HL-60/S4 treated with phorbol 12-myristate 13-acetate at 8.2 ng/mL for 4 days and 3 days (cell line): ENCODE results near the gene HS3ST4.
"Not testable (repeated sequence)": the region's sequence is repeated elsewhere in the genome, so short reads cannot be mapped to it uniquely, and the experiment has no call there.

Source experiments
- in situ Hi-C: fragments of 300-500 bp; cut with MboI; formaldehyde crosslinking; loops from 2 replicates; pipeline ENCODE4 v1.15.0; 2022; ENCODE audit warnings: low sequenced_read_pairs

The HS3ST4 gene

GRCh38 chr16:25966172-25967097 is 274.7 kb downstream of the HS3ST4 start:
- in situ Hi-C loops, result no loop called here

- in situ Hi-C loops, result no loop called here
These were observed 285.4 kb downstream of the HS3ST4 start for GRCh38 chr16:25977121-25977520.

GRCh38 chr16:25978218-25978617 is 286.5 kb downstream of the HS3ST4 start:
- in situ Hi-C loops, result no loop called here

- in situ Hi-C loops, result no loop called here
These were observed 296.3 kb downstream of the HS3ST4 start for GRCh38 chr16:25988084-25988483.

- in situ Hi-C loops, result no loop called here
These were observed 297.1 kb downstream of the HS3ST4 start for GRCh38 chr16:25988882-25989281.

GRCh38 chr16:25996052-25996451 is 304.3 kb downstream of the HS3ST4 start:
- in situ Hi-C loops, result no loop called here

GRCh38 chr16:26005336-26005735 is 313.6 kb downstream of the HS3ST4 start:
- in situ Hi-C loops, result no loop called here

GRCh38 chr16:26012376-26012775 is 320.6 kb downstream of the HS3ST4 start:
- in situ Hi-C loops, result no loop called here

GRCh38 chr16:26015776-26016175 is 324.0 kb downstream of the HS3ST4 start:
- in situ Hi-C loops, result no loop called here

GRCh38 chr16:26016989-26017388 is 325.2 kb downstream of the HS3ST4 start:
- in situ Hi-C loops, result no loop called here

- in situ Hi-C loops, result no loop called here
These were observed 327.9 kb downstream of the HS3ST4 start for GRCh38 chr16:26019381-26020242.

- in situ Hi-C loops, result no loop called here
These were observed 335.1 kb downstream of the HS3ST4 start for GRCh38 chr16:26026709-26027450.

GRCh38 chr16:26031286-26031685 is 339.5 kb downstream of the HS3ST4 start:
- in situ Hi-C loops, result no loop called here

- in situ Hi-C loops, result not testable (repeated sequence)
These were observed 340.9 kb downstream of the HS3ST4 start for GRCh38 chr16:26032661-26033060.

GRCh38 chr16:26041952-26042668 is 350.4 kb downstream of the HS3ST4 start:
- in situ Hi-C loops, result no loop called here

GRCh38 chr16:26050472-26050871 is 358.7 kb downstream of the HS3ST4 start:
- in situ Hi-C loops, result no loop called here

- in situ Hi-C loops, result no loop called here
These were observed 359.3 kb downstream of the HS3ST4 start for GRCh38 chr16:26051063-26051462.

GRCh38 chr16:26053889-26054288 is 362.1 kb downstream of the HS3ST4 start:
- in situ Hi-C loops, result no loop called here

GRCh38 chr16:26058326-26058725 is 366.6 kb downstream of the HS3ST4 start:
- in situ Hi-C loops, result no loop called here

GRCh38 chr16:26070302-26071100 is 378.7 kb downstream of the HS3ST4 start:
- in situ Hi-C loops, result no loop called here
